NCI-H1436 (cell line): ENCODE measurements around the gene FAIM2.

Source experiments
- DNase-seq: peaks from one replicate; lab custom pipeline; 2025; lab: John Stamatoyannopoulos, UW

Gene FAIM2

GRCh38 chr12:49823350-49823749 is 80.3 kb downstream of the FAIM2 start:
- no peak for DNase-seq

GRCh38 chr12:49821373-49822287 is 82.1 kb downstream of the FAIM2 start:
- DNase-seq = no peak

GRCh38 chr12:49819786-49820185 is 83.9 kb downstream of the FAIM2 start:
- DNase-seq = no peak

GRCh38 chr12:49818241-49818895 is 85.3 kb downstream of the FAIM2 start:
- no peak for DNase-seq
